ENCODE data around the gene RAB6B. TPM values are rescaled to one million over a fixed set of nuclear protein-coding genes. Genes with fewer than 3 reads are reported as not detected.

RAB6B gene
- total and polyA plus RNA-seq, 2 experiments from 2014 or later: 1.2 to 3.9 TPM

DNA sequence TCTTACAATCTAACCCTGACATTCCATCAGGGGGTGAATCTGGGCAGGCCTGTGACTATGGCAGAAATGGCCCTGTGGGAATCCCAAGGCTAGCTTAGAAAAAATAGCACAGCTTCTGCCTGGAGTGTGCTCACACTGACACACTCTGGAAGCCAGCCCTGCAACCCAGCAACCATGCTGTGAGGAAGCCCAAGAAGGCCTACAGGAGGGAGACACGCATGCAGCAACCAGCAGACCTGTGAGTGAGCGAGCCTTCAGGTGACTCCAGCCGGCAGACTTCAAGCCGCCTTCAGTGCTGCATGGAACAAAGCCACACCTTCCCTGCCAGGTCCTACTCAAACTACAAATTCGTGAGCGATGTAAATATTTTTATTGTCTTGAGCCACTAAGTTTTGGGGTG, 26.1 kb downstream of the RAB6B start (continued):
- TF ChIP-seq, protein P1, sequence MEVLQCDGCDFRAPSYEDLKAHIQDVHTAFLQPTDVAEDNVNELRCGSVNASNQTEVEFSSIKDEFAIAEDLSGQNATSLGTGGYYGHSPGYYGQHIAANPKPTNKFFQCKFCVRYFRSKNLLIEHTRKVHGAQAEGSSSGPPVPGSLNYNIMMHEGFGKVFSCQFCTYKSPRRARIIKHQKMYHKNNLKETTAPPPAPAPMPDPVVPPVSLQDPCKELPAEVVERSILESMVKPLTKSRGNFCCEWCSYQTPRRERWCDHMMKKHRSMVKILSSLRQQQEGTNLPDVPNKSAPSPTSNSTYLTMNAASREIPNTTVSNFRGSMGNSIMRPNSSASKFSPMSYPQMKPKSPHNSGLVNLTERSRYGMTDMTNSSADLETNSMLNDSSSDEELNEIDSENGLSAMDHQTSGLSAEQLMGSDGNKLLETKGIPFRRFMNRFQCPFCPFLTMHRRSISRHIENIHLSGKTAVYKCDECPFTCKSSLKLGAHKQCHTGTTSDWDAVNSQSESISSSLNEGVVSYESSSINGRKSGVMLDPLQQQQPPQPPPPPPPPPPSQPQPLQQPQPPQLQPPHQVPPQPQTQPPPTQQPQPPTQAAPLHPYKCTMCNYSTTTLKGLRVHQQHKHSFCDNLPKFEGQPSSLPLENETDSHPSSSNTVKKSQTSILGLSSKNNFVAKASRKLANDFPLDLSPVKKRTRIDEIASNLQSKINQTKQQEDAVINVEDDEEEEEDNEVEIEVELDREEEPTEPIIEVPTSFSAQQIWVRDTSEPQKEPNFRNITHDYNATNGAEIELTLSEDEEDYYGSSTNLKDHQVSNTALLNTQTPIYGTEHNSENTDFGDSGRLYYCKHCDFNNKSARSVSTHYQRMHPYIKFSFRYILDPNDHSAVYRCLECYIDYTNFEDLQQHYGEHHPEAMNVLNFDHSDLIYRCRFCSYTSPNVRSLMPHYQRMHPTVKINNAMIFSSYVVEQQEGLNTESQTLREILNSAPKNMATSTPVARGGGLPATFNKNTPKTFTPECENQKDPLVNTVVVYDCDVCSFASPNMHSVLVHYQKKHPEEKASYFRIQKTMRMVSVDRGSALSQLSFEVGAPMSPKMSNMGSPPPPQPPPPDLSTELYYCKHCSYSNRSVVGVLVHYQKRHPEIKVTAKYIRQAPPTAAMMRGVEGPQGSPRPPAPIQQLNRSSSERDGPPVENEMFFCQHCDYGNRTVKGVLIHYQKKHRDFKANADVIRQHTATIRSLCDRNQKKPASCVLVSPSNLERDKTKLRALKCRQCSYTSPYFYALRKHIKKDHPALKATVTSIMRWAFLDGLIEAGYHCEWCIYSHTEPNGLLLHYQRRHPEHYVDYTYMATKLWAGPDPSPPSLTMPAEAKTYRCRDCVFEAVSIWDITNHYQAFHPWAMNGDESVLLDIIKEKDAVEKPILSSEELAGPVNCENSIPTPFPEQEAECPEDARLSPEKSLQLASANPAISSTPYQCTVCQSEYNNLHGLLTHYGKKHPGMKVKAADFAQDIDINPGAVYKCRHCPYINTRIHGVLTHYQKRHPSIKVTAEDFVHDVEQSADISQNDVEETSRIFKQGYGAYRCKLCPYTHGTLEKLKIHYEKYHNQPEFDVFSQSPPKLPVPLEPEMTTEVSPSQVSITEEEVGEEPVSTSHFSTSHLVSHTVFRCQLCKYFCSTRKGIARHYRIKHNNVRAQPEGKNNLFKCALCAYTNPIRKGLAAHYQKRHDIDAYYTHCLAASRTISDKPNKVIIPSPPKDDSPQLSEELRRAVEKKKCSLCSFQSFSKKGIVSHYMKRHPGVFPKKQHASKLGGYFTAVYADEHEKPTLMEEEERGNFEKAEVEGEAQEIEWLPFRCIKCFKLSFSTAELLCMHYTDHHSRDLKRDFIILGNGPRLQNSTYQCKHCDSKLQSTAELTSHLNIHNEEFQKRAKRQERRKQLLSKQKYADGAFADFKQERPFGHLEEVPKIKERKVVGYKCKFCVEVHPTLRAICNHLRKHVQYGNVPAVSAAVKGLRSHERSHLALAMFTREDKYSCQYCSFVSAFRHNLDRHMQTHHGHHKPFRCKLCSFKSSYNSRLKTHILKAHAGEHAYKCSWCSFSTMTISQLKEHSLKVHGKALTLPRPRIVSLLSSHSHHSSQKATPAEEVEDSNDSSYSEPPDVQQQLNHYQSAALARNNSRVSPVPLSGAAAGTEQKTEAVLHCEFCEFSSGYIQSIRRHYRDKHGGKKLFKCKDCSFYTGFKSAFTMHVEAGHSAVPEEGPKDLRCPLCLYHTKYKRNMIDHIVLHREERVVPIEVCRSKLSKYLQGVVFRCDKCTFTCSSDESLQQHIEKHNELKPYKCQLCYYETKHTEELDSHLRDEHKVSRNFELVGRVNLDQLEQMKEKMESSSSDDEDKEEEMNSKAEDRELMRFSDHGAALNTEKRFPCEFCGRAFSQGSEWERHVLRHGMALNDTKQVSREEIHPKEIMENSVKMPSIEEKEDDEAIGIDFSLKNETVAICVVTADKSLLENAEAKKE (CRISPR knock-in tag; IDR thresholded peaks at IDR 0.05): no peak
- TF ChIP-seq EZH2 (IDR thresholded peaks at IDR 0.05; ENCODE audit: low read depth, unreplicated experiment) (no peak), CREB1 (CRISPR knock-in tag; IDR thresholded peaks at IDR 0.05; ENCODE audit: low read depth) (no peak), ZNF114 (CRISPR knock-in tag; IDR thresholded peaks at IDR 0.05) (no peak), EZH2phosphoT487 (IDR thresholded peaks at IDR 0.05; ENCODE audit: unreplicated experiment) (no peak), STAT1 (IDR thresholded peaks at IDR 0.05; ENCODE audit: unreplicated experiment) (no peak)

DNA sequence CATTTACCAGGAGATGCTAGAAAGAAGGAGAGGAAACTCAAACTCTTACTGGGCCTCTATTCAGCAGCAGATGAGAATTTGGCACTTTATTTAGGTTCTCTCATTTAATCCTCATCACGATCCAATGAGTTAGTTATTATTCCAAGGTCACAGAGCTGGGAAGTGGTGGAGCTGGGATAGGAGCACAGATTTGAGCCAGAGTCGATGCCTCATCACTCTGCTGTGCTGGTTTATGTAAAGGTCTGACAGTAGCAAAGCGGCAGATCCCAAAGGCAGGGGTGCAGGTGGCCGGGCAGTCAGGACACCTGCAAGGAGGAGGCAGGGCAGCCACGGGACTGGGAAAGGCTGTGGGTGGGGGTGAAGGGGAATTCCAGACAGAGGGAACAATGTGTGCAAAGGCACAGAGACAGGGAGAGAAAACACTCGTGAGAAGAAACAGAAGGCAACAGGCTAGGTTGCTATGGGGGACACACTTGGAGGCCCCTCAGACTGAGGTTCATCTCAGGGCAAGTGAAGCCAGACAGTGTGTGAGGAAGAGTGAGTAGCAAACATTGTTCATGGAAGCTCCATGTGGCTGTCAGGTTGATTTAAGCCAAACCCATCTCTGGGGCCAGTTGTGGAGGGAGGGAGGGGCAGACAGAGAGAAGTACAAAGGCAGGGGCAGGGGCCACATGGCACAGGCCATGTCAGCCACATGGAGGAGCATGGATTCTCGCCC, 26.8 kb downstream of the RAB6B start:
- Histone ChIP-seq H3K27ac (ENCODE audit: low read depth) (no peak overlapping the region), H3K4me3 (no peak overlapping the region), H3K36me3 (ENCODE audit: insufficient read depth) (no peaks in the 10 kb centered on the region), H4K20me1 (replicated peaks; ENCODE audit: insufficient read depth) (no peaks in the 10 kb centered on the region), H3K4me1 (ENCODE audit: insufficient read depth) (no peaks in the 10 kb centered on the region), H3K27me3 (ENCODE audit: insufficient read depth) (no peaks in the 10 kb centered on the region), H3K4me2 (no peak overlapping the region), H2AFZ (no peak overlapping the region), H3K9me2 (ENCODE audit: insufficient read depth) (no peaks in the 10 kb centered on the region), H3F3A (replicated peaks; ENCODE audit: low read depth) (no peaks in the 10 kb centered on the region), H3K79me2 (replicated peaks; ENCODE audit: insufficient read depth) (no peaks in the 10 kb centered on the region)
- peaks cover 24% of the 10 kb centered on the region for H3K4me1 Mint-ChIP-seq
- DNase-seq (ENCODE audit: low spot score) (no peak), ATAC-seq (no peak)
- H3K36me3 Mint-ChIP-seq (ENCODE audit: low read depth): no peaks in the 10 kb centered on the region
- H3K9me3 Mint-ChIP-seq: no peaks in the 10 kb centered on the region
- no peak overlapping the region for H3K27ac Mint-ChIP-seq
- H3K27me3 Mint-ChIP-seq (ENCODE audit: insufficient read depth, low read depth, poor library complexity): peaks cover 13% of the 10 kb centered on the region
- H3K4me3 Mint-ChIP-seq: no peak overlapping the region
- TF ChIP-seq ZNF331 (CRISPR knock-in tag; IDR thresholded peaks at IDR 0.05; ENCODE audit: low read depth) (no peak), NANOG (IDR thresholded peaks at IDR 0.05; ENCODE audit: borderline replicate concordance) (no peak), CREB1 (CRISPR knock-in tag; IDR thresholded peaks at IDR 0.05; ENCODE audit: low read depth) (no peak), STAT1 (IDR thresholded peaks at IDR 0.05; ENCODE audit: unreplicated experiment) (no peak), ZNF114 (CRISPR knock-in tag; IDR thresholded peaks at IDR 0.05) (no peak), JUNB (IDR thresholded peaks at IDR 0.05; ENCODE audit: unreplicated experiment) (no peak), POLR2AphosphoS5 (IDR thresholded peaks at IDR 0.05; ENCODE audit: low read depth) (no peak)
- TF ChIP-seq, protein P2, sequence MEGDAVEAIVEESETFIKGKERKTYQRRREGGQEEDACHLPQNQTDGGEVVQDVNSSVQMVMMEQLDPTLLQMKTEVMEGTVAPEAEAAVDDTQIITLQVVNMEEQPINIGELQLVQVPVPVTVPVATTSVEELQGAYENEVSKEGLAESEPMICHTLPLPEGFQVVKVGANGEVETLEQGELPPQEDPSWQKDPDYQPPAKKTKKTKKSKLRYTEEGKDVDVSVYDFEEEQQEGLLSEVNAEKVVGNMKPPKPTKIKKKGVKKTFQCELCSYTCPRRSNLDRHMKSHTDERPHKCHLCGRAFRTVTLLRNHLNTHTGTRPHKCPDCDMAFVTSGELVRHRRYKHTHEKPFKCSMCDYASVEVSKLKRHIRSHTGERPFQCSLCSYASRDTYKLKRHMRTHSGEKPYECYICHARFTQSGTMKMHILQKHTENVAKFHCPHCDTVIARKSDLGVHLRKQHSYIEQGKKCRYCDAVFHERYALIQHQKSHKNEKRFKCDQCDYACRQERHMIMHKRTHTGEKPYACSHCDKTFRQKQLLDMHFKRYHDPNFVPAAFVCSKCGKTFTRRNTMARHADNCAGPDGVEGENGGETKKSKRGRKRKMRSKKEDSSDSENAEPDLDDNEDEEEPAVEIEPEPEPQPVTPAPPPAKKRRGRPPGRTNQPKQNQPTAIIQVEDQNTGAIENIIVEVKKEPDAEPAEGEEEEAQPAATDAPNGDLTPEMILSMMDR (conservative IDR thresholded peaks at IDR 0.05; ENCODE audit: low read depth in 2 of 2): no peak
- TF ChIP-seq, protein P3, sequence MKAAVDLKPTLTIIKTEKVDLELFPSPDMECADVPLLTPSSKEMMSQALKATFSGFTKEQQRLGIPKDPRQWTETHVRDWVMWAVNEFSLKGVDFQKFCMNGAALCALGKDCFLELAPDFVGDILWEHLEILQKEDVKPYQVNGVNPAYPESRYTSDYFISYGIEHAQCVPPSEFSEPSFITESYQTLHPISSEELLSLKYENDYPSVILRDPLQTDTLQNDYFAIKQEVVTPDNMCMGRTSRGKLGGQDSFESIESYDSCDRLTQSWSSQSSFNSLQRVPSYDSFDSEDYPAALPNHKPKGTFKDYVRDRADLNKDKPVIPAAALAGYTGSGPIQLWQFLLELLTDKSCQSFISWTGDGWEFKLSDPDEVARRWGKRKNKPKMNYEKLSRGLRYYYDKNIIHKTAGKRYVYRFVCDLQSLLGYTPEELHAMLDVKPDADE (IDR thresholded peaks at IDR 0.05): no peak
